GM10266 (cell line): ENCODE measurements around the gene CAMLG.

Experiments used
- DNase-seq: peaks from one replicate; pipeline ENCODE4 v3.0.0; 2012; ENCODE audit errors: extremely low spot score
- TF ChIP-seq, protein P1 (sequence below): IDR thresholded peaks from 2 replicates; pipeline ENCODE4 v1.5.1; 2012; ENCODE audit warnings: mild to moderate bottlenecking, low read depth; ENCODE audit not compliant: control insufficient read depth, insufficient read depth; ENCODE audit errors: missing control alignments

The CAMLG gene

DNA sequence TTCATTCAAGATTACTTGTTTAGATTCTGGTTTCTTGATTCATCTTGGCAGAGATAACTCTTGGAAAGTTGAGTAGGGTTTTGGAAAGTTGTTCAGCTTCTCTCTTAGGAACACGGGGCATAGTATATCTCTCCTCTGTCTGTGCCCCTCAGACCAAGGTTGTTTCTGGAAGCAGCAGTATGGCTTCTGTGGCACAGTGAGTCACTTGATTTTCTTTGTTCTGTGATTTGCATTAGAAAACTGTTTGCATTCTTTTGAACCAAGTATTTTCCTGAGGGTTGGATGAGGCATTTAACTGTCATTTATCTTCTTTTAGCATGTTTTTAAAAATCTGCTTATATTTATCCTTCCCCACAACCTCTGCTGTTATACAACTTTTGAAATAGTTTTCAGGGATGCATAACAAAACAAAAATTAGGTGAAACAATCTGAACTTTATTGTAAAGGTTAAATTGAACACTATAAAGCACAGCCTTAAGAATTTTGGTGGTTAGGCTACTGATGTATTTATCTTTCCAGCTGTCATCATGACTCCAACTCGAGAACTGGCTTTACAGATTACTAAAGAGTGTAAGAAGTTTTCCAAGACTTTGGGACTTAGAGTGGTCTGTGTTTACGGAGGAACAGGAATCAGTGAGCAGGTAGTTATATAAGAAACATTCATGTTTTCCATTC is 46.7 kb downstream of the CAMLG start:
- TF ChIP-seq, protein P1, sequence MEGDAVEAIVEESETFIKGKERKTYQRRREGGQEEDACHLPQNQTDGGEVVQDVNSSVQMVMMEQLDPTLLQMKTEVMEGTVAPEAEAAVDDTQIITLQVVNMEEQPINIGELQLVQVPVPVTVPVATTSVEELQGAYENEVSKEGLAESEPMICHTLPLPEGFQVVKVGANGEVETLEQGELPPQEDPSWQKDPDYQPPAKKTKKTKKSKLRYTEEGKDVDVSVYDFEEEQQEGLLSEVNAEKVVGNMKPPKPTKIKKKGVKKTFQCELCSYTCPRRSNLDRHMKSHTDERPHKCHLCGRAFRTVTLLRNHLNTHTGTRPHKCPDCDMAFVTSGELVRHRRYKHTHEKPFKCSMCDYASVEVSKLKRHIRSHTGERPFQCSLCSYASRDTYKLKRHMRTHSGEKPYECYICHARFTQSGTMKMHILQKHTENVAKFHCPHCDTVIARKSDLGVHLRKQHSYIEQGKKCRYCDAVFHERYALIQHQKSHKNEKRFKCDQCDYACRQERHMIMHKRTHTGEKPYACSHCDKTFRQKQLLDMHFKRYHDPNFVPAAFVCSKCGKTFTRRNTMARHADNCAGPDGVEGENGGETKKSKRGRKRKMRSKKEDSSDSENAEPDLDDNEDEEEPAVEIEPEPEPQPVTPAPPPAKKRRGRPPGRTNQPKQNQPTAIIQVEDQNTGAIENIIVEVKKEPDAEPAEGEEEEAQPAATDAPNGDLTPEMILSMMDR = no peak
- DNase-seq = no peak

DNA sequence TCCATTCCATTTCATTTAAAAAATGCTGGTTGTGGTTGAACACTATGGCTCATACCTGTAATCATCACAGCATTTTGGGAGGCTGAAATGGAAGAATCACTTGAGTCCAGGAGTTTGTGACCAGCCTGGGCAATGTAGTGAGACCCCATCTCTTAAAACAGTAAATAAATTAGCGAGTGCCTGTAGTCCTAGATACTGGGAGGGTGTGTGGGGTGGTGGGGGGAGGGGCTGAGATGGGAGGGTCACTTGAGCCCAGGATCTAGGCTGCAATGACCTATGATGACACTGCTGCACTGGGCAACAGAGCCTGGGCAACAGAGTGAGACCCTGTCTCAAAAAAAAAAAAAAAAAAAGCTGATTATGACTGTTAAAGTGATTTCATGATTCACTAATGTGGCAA is 49.3 kb downstream of the CAMLG start:
- TF ChIP-seq, protein P1 = no peak
- DNase-seq = no peak

DNA sequence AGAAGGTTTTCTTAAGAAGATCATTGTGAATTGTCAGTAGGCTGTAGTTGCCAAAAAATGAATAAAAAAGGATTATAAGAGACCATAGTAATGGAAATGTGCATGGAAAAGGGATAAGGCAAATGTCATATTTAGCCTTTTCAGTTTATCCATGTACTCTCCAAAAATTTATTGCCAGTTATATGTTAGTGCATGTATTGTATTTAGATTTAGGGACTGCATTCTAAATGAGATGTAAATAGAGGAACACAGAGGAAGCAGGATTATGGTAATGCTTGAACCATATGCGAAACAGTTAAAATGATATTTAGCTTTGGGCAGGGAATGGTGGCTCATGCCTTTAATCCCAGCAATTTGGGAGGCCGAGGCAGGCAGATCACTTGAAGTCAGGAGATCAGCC is 53.2 kb downstream of the CAMLG start:
- TF ChIP-seq, protein P1 = no peak

DNA sequence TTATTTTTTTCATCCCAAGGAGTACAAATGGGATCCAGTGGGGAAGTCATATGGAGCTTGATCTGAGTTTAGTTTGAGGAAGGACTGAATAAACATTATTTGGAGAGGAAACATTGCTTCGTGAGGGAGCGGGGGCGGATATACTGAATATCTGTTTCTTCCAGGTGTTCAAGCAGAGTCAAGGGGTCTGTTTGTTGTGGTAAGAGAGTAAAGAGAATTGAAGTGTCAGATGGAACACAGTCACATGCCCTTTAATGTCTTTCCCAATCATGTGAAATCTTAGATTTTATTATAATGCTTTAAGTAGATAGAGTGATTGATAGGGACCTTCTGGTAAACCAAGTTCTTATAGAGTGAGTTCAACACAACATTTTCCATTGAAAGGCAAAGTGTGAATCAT is 53.9 kb downstream of the CAMLG start:
- TF ChIP-seq, protein P1 = no peak
- DNase-seq = no peak

More for the DNA sequence above, 53.2 kb downstream of the CAMLG start:
- no peak for DNase-seq

DNA sequence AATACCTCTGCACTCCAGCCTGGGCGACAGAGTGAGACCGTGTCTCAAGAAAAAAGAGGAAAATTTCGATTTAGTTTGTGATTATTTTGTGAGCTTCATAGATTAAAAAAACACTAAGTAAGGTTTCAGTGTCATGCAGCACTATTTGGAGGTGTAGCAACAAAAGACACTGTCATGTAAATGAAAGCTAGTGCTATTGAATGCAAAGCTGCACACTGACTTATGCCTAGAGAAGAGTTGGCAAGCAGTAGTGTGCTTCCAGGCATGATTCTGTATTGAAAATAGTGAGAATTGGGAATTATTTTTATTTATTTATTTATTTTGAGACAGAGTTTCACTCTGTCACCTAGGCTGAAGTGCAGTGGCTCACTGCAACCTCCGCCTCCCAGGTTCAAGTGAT is 54.8 kb downstream of the CAMLG start:
- DNase-seq = no peak
- TF ChIP-seq, protein P1 = no peak

DNA sequence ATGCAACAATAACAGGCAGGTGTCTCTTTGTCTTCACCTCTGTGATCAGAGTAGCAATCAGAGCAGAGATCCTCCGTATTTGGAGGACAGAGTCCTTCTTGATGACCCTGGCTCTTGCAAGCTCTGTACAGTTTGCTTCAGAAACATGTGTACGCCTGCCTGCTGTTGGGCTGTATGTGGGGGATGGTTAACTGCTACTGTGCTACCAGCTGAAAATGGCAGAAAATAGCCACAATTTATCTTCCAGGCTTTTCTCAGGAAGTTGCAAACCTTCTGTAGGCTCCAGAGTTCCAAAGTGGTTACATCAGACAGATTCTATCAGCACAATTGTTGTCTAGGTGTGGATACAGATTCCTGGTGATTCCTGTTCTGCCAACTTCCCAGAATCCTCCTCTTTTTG is 55.7 kb downstream of the CAMLG start:
- TF ChIP-seq, protein P1 = no peak

DNA sequence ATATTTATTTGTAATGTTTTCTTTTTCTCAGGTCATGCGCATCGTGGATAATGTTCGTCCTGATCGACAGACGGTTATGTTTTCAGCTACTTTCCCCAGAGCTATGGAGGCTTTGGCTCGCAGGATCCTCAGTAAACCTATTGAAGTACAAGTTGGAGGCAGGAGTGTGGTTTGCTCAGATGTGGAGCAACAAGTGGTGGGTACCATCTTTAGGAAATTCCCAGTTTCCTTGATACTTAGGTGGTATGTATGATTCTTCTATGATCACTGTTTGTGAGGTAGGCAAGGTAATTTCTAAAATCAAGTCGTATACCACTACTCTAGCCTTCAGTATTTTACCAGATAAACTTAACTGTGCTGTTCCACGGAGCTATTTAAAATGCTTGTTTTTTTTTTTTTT is 56.5 kb downstream of the CAMLG start:
- no peak for DNase-seq
- TF ChIP-seq, protein P1 = no peak

More for the DNA sequence above, 55.7 kb downstream of the CAMLG start:
- no peak for DNase-seq
